GM18951 (cell line): ENCODE measurements around the gene CLIC4.
"Not testable (repeated sequence)": the region's sequence is repeated elsewhere in the genome, so short reads cannot be mapped to it uniquely, and the experiment has no call there.

Source experiments
- POLR2A ChIP-seq: IDR thresholded peaks from 4 replicates; pipeline ENCODE4 v1.6.1; 2011; ENCODE audit warnings: mild to moderate bottlenecking; ENCODE audit not compliant: insufficient read length, insufficient read depth; ENCODE audit errors: extremely low read depth
- in situ Hi-C: fragments of 300-500 bp; cut with MboI; formaldehyde crosslinking; loops from one replicate; pipeline ENCODE4 v1.12.0; 2022; ENCODE audit warnings: low sequenced_read_pairs, mixed read lengths, inconsistent platforms; ENCODE audit not compliant: unreplicated experiment

Gene CLIC4

DNA sequence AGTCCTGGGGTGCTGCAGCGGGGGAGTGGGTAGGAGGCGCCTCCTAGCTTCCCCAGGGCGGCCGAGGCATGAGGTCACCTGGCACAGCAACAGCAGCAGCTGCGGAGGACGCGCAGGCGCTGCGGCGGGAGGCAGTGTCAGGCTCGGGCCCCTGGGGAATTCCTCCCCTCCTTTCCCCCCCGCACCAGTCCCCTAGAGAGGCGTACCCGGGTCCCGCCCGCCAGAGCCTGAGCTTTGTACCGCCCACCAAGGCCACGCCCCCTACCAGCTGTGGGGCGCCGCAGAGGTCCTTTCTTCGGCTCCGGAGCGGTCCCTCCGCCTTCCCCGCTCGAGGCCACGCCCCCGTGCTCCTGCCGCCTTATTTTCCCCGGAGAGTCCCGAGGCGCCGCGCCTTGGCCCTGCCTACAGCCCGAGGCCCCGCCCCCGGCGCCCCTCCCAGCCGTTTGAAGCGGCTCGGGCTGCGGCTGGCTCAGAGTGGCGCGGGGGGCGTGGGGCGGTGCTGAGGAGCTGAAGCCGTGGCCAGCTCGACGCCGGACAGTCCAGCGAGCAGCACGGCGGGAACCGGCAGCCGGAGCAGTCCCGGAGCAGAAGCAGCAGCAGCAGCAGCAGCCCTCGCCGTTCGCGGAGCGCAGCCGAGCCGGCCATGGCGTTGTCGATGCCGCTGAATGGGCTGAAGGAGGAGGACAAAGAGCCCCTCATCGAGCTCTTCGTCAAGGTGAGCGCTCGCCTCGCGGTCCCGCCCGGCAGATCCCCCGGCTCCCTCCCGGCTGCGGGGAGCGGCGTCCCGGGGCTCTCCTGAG lies at the start of gene CLIC4:
TSS of gene CLIC4 (plus strand) at position 537 of the 800 bp plus-strand sequence. CDS start at position 644, 107 bp downstream.
- in situ Hi-C loops = no loop called here
- TF ChIP-seq POLR2A = peak; percentile 81

DNA sequence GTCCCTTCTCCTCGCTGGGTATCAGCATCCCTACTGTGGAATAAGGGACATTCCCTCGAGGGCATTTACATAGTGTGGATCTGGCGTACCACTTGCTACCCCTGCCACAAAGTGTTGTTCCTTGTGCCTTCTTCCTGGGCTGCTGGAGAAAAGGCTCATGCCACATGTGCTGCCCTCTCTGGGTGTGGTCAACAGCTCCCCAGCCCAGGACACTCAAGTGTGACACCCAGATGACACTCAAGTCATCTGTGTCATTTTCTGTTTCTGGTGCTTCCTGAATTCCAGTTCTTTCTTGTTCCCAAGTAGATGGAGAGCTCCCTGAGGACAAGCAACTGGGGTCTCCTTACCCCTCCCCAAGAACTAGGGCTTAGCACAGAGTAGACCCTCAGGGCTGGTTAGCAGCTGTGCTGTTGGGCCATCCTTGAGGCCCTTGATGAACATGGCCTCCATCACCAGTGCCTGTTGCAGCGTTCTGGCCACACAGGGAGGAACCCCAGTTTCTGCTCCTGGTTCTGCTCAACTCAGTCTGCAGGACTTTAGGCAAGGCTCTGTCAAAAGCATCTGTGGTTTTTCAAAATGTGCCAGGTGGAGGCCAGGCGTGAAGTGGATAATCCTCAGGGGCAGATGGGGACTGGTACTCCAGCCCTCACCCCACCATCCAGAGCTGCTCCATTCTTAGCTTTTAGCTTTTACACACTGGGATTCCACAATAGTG lies 49.0 kb upstream of the CLIC4 start:
- no peak for TF ChIP-seq POLR2A
- in situ Hi-C loops = no loop called here

DNA sequence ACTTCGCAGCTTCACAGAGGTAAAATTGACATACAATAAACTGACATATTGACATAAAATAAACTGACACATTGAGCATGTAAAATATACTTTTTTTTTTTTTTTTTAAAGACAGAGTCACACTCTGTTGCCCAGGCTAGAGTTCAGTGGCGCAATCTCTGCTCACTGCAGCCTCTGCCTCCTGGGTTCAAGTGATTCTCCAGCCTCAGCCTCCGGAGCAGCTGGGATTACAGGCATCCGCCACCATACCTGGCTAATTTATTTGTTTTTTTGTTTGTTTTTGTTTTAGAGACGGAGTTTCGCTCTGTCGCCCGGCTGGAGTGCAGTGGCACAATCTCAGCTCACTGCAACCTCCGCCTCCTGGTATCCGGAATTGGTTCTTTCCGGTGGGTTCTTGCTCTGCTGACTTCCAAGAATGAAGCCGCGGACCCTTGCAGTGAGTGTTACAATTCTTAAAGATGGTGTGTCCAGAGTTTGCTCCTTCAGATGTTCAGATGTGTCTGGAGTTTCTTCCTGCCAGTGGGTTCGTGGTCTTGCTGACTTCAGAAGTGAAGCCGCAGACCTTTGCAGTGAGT lies 48.4 kb upstream of the CLIC4 start:
- in situ Hi-C loops = no loop called here
- TF ChIP-seq POLR2A = no peak

DNA sequence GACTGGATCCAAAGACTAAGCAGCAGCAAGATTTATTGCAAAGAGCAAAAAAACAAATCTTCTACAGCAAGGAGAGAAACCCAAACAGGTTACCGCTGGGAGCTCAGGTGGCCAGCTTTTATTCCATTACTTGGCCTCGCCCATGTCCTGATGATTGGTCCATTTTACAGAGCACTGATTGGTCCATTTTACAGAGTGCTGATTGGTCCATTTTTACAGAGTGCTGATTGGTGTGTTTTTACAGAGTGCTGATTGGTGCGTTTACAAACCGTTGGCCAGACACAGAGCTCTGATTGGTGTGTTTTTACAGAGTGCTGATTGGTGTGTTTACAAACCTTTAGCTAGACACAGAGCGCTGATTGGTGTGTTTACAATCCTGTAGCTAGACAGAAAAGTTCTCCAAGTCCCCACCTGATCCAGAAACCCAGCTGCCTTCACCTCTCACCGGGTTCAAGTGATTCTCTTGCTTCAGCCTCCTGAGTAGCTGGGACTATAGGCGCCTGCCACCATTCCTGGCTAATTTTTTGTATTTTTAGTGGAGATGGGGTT lies 47.7 kb upstream of the CLIC4 start:
- in situ Hi-C loops = not testable (repeated sequence)

DNA sequence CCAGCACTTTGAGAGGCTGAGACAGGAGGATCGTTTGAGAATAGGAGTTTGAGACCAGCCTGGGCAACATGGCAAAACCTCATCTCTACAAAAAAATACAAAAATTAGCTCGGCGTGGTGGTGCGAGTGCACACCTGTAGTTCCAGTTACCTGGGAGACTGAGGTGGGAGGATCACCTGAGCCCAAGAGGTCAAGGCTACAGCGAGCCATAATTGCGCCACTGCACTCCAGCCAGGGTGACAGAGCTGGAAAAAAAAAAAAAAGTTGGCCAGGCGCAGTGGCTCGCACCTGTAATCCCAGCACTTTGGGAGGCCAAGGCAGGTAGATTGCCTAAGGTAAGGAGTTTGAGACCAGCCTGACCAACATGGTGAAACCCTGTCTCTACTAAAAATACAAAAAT lies 46.9 kb upstream of the CLIC4 start:
- in situ Hi-C loops = not testable (repeated sequence)

DNA sequence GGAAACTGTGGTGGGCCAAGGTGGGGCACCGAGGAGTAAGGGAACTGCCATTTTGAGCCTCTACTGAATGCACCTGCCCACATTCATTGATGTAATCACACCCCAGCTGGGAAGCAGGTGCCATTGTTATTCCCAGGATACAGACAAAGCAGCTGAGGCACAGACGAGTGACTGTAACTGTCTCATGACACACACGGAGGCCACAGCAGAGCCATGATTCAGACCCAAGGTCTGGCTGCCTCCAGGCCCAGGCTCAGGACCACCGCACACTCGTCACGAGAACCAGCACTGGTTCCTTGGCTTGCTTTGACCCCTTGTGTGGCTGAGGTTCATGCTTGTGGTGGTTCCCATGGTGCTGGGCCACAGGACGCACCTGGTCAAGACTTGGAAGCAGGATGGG lies 45.6 kb upstream of the CLIC4 start:
- in situ Hi-C loops = no loop called here
- TF ChIP-seq POLR2A = no peak

DNA sequence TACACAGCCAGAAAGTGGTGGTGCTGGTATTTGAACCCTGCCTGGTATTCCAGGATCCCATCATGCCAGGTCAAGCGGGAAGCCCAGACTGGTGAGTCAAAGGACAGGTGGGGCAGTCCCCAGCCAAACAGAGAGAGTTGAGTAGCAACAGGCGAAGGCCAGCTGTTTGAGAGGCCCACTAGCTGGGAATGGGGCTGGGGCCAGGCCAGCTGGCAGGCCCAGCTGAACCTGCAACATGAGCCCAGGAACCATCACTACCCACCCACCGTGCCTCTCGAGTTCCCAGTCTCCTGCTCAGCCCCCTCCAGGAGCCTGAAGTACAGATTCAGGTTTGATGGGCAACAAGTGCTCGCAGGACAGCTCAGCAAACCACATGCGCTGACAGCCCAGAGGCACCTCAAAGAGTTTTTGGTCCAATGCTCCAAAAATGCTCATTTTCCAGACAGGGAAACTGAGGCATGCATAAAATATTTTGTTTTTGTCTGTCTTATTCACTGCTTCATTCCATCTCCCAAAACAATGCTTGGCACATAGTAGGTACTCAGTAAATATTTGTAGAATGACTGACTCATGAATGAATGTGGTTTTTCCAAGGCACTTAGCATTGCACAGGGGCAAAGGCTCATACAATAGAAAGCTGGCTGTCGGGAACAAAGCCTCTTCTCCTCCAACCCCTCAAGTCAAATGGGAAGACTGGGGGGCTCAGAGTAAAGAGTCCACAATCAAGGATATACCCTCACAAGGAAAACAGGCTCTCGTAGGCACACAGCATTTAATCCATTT lies 42.5 kb upstream of the CLIC4 start:
- no peak for TF ChIP-seq POLR2A

DNA sequence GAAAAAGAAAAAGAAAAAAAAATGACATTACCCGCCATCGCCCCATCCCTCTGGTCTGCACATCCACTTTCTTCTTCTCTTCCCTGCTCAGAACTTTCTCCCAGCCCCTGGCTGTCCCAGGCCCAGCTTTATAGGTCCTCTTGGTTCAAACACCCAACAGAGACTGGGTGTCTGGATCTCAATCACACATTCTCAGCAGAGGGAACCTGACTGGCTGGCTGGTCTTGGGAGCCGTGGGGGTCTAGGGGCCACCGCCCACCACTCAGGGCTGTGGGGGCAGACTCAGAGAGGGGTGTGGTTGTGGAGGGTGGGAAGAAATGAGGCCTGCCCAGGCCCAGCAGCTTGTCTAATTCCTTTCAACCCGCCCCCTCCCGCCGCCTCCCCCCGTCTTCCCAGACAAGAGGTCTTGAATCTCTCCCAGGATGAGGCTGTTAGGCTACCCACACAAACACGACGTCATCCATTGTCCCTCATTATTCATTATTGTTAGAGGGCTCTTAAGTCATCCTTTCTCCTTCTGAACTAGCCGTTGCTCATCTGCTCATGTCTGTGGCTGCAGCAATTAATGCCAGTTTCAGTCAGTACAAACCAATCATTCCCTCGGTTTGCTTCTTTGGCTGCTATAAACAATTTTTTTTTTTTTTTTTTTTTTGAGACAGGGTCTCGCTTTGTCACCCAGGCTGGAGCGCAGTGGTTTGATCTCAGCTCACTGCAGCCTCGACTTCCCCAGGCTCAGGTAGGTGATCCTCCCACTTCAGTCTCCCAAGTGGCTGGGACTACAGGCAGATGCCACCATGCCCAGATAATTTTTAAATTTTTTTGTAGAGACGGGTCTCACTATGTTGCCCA lies 40.6 kb upstream of the CLIC4 start:
- TF ChIP-seq POLR2A = no peak
- in situ Hi-C loops = no loop called here

More for the DNA sequence above, 42.5 kb upstream of the CLIC4 start:
- in situ Hi-C loops = no loop called here

DNA sequence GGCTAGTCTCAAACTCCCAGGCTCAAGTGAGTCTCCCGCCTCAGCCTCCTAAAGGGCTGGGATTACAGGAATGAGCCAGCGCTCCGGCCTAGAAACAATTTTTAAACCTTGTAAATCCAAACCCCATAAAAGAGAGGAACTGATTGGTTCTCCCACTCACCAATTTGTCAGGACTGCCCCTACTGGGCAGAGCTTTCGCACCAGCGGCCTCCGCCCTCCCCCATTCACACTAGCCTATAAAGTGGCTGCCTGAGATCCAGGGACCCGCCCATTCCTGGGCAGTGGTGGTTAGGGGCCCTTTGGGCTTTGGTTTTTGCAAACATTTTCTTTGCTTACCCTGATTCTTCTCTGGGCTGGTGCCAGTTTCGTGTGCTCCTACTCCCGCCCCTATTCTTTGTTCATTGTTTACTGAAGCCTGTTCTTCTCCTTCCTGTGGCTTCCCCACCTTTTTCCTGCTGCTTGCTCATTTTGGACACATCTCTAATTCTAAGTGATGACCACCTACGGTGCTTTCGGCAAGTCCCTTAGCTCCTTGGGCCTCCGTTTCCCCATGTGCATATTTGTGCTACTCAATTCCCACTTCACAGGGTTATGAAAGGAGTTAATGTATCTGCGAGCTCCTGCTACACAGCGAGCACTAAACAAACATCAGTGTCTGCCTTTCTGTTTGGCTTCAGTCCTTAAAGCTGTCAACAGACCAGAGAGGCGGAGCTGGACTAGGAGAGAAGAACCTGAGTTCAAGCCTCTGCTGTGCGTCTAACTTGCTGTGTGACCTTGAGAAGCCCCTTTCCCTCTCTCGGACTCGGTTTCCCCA lies 39.8 kb upstream of the CLIC4 start:
- no peak for TF ChIP-seq POLR2A
- in situ Hi-C loops = no loop called here

DNA sequence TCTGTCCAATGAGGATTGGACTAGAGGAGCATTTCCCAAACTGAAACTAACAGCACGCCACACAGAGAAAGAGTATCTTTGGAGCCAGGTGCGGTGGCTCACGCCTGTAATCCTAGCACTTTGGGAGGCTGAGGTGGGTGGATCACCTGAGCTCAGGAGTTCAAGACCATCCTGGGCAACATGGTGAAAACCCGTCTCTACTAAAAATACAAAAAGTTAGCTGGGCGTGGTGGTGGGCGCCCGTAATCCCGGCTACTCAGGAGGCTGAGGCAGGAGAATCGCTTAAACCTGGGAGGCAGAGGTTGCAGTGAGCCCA lies 39.2 kb upstream of the CLIC4 start:
- in situ Hi-C loops = not testable (repeated sequence)

DNA sequence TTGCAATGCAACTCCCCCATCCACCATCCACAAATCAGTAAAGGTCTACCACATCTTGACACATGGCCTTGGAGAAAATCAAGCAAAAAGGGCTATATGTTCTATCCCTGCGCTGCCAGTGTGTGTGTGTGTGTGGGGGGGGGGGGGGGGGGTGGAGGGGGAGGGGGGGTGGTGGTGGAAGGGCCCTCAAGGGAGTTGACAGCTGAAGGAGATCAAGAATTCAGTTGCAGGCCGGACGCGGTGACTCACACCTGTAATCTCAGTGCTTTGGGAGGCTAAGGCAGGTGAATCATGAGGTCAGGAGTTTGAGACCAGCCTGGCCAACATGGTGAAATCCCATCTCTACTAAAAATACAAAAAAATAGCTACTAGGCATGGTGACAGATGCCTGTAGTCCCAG lies 37.6 kb upstream of the CLIC4 start:
- in situ Hi-C loops = no loop called here
- TF ChIP-seq POLR2A = no peak

DNA sequence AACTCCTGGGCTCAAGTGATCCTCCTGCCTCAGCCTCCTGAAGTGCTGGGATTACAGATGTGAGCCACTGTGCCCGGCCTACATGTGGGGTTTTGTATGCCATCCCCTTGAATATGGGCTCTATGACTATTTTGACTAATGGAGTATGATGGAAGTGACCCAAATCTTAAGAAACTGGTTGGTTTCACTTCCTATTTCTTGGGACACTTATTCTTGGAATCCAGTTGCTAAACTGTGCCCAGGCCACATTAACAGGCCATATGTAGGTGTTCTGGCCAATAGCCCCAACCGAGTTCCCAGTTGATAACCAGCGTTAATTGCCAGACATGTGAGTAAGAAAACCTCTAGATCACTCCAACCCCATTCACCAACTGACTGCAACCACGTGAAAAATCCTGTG lies 36.3 kb upstream of the CLIC4 start:
- TF ChIP-seq POLR2A = no peak
- in situ Hi-C loops = no loop called here
